RCC 7860 (cell line): Measurements from ENCODE around the gene ADAMTS3.
A peak's percentile ranks its signal among the peaks of the same experiment; 100 is the strongest.

ENCODE experiments used
- DNase-seq: peaks from one replicate; pipeline ENCODE4 v3.0.0-alpha.2; 2015; ENCODE audit warnings: low spot score
- FAIRE-seq: peaks from 2 replicates; lab custom pipeline; 2012; peaks lifted over from hg19 to GRCh38; lab: Jason Lieb, UNC

ADAMTS3 gene

DNA sequence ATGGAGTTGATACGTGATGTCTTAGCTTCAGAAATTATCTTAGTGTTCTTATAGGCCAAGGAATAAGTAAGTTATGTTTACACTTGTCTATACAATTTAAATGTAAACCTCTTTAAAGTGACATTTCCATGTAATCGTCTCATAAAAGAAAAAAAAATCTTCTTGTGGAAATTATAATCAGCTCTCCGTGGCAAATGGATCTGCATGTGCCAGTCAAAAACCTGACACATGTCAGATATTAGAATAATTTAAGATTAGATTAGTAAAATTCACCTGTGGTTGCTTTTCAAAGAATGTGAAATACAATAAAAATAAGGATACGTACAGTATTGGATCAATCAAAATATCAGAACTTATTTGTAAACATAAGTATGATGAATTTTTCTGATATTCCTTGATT lies 263.9 kb downstream of the ADAMTS3 start:
- DNase-seq (no peak), FAIRE-seq (no peak)

DNA sequence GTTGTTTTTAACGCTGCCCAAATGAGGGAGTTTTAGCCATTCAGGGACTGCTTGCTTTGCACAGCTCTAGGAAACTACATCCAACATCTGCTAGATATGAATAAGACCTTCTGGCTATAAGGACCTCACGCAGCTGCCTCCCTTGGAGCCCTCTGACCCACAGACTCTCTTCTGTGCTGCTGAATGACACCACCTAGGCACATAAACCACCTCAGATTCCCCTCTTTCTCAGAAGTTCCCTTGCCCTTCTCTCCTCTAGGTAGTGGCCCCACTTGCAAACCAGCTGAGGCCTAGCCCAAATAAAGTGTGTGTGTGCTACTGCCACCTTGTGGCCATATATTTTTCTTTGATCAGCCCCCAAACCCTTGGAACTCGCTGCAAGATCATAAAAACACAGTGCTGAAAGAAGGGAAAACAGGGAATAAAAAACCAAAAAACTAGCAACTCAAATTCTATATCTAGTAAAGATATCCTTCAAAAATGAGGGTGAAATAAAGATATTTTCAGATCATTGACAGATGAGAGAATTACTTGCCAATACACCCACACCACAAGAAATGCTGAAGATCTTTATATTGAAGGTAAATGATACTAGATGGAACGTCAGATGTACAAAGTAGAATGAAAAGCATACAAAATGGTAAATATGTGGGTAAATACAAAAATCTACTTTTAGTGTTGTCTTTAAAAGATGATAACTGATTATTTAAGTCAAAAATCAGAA lies 265.9 kb downstream of the ADAMTS3 start:
- DNase-seq (peak; percentile 18), FAIRE-seq (no peak)

DNA sequence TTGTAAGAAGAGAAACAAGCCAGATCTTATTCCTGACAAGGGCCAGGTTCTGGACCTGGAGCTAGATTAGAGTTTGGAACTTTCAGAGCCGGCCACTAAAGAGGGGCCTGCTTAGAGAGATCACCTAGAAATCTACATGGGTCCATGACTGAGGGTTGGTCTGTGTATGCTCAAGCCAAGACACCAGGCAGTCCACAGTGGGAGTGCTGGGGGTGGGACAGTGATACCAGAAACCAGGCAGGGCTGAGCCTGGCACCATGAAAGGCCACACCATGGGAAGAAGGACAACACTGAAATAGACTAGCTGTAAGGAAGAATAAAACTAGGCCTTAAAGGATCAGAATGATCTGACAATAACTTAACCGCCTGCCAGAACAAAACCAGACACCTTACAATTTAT lies 267.3 kb downstream of the ADAMTS3 start:
- DNase-seq (no peak), FAIRE-seq (no peak)

DNA sequence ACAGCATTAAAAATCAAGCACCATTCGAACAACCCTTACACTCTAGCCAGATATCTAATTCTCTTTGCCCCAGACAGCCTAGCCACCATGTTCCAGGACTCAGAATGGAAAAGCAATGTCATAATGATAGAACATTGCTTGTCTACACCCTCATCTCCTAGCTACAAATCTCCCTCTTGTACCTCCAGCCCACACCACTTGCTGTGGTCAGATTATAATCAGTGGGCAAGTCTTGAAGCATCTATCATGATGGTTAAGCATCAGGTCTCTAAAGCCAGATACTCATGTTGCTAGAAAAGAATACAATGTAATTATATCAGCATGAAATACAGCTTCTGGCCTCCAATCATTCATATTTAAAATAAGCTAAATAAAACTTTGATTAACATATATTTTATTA lies 268.9 kb downstream of the ADAMTS3 start:
- DNase-seq (no peak), FAIRE-seq (no peak)

DNA sequence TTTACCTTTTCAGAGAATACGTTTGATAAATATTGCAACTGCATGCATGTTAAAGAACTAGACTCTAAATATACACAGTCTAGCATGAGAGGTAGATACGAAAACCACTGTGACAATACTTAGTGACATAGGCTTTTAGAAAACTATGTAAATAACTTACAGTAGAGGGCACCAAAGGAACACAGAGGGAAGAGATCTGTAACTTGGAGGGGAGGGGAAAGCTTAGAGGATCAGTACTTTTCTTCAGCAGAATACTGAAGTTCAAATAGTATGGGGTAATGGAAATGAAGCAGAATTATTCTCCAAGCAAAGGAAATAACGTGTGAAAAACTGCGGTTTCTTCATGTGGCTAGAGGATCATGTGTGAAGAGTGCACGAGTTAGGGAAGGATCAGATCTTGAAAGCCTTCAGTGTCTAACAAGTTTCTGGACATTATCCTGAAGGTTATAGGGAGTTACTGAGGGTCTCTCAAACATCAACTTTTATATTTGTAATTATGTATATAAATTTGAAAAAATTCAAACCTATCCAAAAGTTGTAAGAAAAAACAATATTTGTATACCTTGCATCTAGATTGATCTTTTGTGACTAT lies 273.0 kb downstream of the ADAMTS3 start:
- peak; percentile 47 for DNase-seq
- peak; percentile 69 for FAIRE-seq

DNA sequence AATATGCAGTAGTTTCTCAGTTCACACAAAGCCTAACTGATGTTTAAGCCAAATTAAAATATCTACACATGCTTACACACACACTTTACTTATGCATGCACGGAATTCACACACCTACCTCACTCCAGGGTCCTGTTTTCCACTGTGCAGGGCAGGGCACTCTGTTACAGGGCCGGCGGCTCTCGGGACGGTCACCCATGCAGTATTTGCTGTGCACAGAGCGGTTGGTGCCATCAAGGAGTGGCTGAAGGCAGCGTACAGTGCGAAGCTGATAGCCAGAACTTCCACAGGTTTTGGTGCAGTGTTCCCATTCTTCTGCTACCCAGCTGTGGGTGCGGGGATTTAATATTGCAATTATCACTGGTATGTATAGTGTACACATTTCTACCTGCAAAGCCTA lies 278.3 kb downstream of the ADAMTS3 start:
- FAIRE-seq (no peak), DNase-seq (no peak)

DNA sequence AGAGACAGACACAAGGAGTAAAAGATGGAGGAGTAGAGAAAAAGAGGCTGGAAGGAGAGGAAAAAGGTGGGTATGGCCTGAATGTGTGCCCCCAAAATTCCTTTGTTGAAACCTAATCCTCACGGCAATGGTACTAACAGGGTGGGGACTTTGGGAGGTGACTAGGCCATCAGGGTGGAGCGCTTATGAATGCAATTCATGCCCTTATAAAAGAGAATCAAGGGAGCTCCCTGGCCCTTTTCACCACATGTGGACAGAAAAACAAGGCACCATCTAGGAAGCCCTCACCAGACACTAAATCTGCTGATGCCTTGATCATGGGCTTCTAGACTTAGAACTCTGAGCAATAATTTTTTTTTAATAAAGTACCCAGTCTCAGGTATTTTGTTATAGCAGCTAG lies 282.1 kb downstream of the ADAMTS3 start:
- FAIRE-seq = no peak
- no peak for DNase-seq

DNA sequence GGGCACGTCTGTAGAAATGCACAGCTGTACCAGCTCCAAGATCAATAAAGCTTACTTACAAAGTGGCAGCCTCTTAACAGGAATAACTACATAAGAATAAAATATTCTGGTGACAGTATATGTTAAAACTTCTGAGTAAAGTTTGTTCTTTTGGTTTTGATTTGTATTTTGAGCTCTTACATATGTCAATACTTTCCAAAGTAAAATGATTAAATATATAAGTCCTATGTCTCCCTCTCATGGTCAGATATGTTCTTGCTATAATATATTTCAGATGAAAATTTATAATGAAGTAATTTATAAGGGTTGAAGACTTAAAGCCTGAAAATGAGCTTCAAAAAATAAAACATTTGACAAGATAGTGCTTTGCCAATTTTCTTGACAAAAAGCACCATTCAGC lies 282.8 kb downstream of the ADAMTS3 start:
- DNase-seq (peak; percentile 19), FAIRE-seq (peak; percentile 42)

DNA sequence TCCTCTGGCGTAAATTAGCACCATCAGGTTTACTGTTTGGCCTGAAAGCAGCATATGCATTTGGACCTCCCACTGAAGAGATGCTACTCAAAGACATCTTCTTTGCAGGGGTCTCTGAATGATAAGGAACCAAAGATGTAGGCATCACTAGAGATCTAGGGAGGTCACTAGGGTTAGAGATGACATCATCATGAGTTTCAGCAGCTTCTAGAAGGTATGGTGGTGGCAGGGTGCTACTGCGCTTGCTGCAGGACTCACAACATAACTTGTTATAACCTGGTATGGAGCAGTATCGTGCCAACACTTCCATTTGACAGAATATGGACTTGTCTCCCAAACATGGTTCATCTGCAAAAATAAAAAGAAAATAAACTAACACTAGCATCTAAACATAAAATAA lies 285.7 kb downstream of the ADAMTS3 start:
- FAIRE-seq (no peak), DNase-seq (no peak)

DNA sequence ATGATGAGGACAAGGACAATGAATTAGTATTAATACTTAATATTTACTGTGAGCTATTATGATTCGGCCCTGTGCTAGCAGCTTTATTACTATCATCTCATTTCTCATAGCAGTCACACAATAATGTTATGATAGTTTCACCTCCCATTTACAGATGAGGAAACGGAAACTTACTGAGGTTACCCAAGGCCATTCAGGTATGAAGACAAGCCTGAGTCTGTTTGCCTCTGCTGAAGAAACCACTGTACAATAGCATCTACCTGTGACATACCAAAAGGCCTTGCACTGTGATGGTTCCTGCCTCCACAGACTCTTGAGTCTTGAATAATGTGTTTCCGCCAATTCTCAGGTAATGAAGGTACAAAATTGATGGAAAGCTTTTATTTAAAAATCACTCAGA lies 288.8 kb downstream of the ADAMTS3 start:
- FAIRE-seq (no peak), DNase-seq (no peak)

DNA sequence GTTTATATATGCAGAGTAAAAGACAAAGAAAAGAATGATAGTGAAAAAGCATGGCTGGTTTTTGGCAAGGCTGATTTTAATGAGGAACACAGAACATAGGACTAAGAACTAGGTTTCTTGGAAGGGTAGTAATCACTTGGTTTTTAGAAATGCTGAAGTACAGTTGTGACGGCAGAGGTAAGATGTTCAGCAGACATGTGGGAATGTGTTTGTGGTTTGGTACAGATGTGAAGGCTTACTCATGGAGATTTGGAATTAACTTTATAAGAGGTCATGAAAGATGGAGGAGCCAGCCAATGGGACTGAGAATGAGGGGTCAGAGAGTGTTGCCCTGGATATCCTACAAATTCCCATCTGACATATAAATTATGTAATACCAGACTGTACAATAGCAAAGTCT lies 293.6 kb downstream of the ADAMTS3 start:
- DNase-seq (no peak), FAIRE-seq (no peak)

DNA sequence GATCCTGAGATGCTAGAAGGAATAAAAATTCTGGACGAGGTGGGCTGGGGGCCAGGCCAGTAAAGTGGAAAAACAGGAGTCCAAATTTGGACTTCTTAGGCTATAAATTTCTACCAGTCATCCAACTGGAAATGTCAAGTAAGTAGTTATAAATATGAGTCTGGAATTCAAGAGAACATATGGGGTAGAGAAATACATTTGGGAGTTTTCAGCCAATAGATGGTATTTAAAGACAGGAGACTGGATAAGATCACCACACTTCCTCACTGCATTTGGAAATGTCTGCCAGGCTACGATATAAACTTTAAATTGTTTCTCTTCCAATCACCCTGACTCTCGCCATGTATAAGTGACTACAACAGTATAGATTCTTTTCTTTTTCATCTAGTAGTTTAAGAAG lies 294.8 kb downstream of the ADAMTS3 start:
- FAIRE-seq = no peak

DNA sequence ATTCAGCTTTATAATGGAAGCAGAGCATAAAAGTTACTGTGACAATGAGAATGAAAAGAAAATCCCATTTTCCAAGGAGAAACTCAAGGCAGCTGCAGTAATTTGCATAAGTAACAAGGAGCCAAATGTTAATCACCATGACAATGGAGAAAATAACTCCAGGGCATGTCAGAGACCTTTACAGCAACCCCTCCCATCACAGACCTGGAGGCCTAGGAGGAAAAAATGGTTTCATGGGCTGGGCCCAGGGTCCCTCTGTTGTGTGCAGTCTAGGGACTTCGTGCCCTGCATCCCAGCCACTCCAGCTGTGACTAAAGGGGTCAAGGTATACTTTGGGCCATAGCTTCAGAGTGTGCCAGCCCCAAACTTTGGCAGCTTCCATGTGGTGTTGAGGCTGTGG lies 313.8 kb downstream of the ADAMTS3 start:
- no peak for FAIRE-seq
- DNase-seq = no peak

More for the DNA sequence above, 294.8 kb downstream of the ADAMTS3 start:
- DNase-seq = no peak

DNA sequence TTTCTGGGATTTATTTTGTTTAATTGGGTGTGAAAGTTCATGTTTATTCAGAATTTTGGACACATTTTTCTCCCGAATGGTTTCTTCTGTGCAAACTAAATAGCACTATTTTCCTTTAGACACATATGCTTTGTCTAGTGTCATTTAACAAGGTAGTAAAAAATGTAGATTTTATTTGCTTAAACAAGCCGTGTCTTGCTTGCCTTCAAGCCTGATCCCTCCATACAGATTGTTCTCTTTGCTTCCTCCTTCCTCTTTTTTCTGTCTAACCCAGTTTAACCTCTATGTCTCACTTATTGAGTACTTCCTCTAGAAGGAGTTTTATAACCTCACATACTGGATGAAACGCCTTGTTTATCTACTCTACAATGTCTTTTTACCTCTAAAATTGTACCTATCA lies 325.4 kb downstream of the ADAMTS3 start:
- no peak for DNase-seq
- FAIRE-seq = no peak

DNA sequence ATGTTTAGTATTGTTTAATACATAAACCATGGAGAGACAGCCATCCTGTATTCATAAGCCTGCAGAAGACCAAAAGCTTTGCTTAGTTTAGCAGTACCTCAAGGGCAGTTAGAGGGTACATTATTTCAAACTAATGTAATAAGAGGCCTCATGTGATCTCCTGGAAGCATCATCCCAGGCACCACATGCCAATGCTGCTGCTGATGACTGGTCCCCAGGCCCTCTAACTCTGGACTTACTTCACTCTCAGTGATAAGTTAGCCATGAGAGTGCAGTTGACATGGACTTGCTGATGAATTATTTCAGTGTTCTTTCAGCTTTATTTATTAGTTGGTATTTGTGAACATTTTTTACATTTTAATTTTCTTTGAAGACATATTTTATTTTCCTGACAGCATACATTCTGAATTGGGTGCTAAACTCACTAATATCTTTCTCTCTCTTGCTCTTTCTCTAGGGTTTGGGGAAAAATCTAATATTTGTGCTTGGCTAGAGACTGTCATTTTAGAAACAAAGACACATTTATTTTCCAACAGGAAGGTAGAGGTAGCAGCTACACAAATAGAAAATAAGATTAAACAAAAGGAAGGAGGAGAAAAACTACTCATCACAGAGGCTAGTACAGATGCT lies 329.4 kb downstream of the ADAMTS3 start:
- DNase-seq (no peak), FAIRE-seq (no peak)
